ENCODE results near the gene CD83.

GRCh38 chr6:14100966-14101365 is 16.6 kb upstream of the CD83 start:
- TF ChIP-seq CTCF (IDR thresholded peaks at IDR 0.05) (no peak), EZH2 (IDR thresholded peaks at IDR 0.05; ENCODE audit: borderline replicate concordance, insufficient read depth, low read depth, low read length, poor library complexity, severe bottlenecking) (no peak)

Measured in B cell (primary cell).